ENCODE results near the gene RSRC2. TPM values are rescaled to one million over a fixed set of nuclear protein-coding genes. Genes with fewer than 3 reads are reported as not detected.

The RSRC2 gene
- total and polyA plus RNA-seq, 2 donors (not counting 1 experiment from before 2014, with no cell fraction given), result 49.0 to 56.6 TPM

DNA sequence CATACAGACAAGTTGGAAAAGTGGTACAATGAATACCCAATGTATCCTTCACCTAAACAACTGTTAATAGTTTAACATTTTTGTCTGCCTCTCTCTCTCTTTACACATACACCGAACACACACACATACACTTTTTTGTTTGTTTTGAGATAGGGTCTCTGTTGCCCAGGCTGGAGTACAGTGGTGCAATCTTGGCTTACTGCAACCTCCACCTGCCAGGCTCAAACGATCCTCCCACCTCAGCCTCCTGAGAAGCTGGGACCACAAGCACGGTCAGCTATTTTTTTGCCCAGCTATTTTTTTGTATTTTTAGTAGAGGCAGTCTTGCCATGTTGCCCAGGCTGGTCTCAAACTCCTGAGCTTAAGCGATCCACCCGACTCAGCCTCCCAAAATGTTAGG, 42.8 kb downstream of the RSRC2 start:
- Histone ChIP-seq H3K27ac (ENCODE audit: insufficient read depth, low read length) (no peak overlapping the region), H3K27me3 (ENCODE audit: control insufficient read depth, insufficient read depth, low read length) (no peaks in the 10 kb centered on the region), H3K79me2 (ENCODE audit: control insufficient read depth, insufficient read depth, low read length) (no peaks in the 10 kb centered on the region), H3K9ac (ENCODE audit: insufficient read depth, low read length) (no peak overlapping the region), H3K4me1 (ENCODE audit: control insufficient read depth, extremely low read depth, insufficient read depth, low read length) (no peaks in the 10 kb centered on the region), H2AFZ (ENCODE audit: low read length) (no peak overlapping the region), H3K9me3 (ENCODE audit: control insufficient read depth, insufficient read depth, low read depth, low read length) (no peaks in the 10 kb centered on the region), H3K36me3 (ENCODE audit: control insufficient read depth, insufficient read depth, low read length) (peaks cover 11% of the 10 kb centered on the region), H4K20me1 (ENCODE audit: control insufficient read depth, extremely low read depth, insufficient read depth, low read length) (no peaks in the 10 kb centered on the region), H3K4me3 (replicated peaks in 1 of 4; ENCODE audit: control extremely low read depth in 1 of 4, insufficient read depth in 1 of 4, low read depth in 3 of 4, low read length in 4 of 4) (no peak overlapping the region), H3K4me2 (ENCODE audit: extremely low read depth, insufficient read depth, low read length) (no peak overlapping the region)
- TF ChIP-seq, protein P1, sequence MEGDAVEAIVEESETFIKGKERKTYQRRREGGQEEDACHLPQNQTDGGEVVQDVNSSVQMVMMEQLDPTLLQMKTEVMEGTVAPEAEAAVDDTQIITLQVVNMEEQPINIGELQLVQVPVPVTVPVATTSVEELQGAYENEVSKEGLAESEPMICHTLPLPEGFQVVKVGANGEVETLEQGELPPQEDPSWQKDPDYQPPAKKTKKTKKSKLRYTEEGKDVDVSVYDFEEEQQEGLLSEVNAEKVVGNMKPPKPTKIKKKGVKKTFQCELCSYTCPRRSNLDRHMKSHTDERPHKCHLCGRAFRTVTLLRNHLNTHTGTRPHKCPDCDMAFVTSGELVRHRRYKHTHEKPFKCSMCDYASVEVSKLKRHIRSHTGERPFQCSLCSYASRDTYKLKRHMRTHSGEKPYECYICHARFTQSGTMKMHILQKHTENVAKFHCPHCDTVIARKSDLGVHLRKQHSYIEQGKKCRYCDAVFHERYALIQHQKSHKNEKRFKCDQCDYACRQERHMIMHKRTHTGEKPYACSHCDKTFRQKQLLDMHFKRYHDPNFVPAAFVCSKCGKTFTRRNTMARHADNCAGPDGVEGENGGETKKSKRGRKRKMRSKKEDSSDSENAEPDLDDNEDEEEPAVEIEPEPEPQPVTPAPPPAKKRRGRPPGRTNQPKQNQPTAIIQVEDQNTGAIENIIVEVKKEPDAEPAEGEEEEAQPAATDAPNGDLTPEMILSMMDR (conservative IDR thresholded peaks at IDR 0.05 in 1 of 2, IDR thresholded peaks at IDR 0.05 in 1 of 2; ENCODE audit: low read depth in 1 of 2, low read length in 2 of 2), result no peak
- TF ChIP-seq EZH2 (IDR thresholded peaks at IDR 0.05; ENCODE audit: low read length, missing control alignments), result no peak
- no peak for DNase-seq (ENCODE audit: low read depth in 2 of 2)

DNA sequence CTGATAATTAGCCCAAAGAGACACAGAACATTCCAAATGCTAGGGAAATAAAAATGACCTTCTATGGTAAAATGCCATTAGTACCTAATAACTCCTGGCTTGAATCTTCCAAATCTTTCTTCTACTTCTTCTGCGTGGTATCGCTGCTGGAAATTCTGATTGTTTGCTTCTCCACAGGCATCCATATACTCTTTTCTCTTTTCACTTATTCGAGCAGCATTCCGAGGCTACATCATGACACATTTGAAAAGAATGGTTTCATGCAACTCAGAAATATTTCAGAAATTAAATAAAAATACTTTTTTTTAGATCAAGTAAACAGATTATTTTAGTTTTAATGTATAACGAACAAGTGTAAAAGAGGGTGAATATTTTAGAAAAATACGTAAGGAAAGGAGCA, 44.9 kb downstream of the RSRC2 start:
- DNase-seq (ENCODE audit: low read depth in 2 of 2), result peak in 1 of 2 donors; percentile 55
- Histone ChIP-seq H3K79me2 (ENCODE audit: control insufficient read depth, insufficient read depth, low read length) (no peaks in the 10 kb centered on the region), H3K4me3 (replicated peaks in 1 of 4; ENCODE audit: control extremely low read depth in 1 of 4, insufficient read depth in 1 of 4, low read depth in 3 of 4, low read length in 4 of 4) (no peak overlapping the region), H3K4me2 (ENCODE audit: extremely low read depth, insufficient read depth, low read length) (no peak overlapping the region), H4K20me1 (ENCODE audit: control insufficient read depth, extremely low read depth, insufficient read depth, low read length) (no peaks in the 10 kb centered on the region), H3K9me3 (ENCODE audit: control insufficient read depth, insufficient read depth, low read depth, low read length) (no peaks in the 10 kb centered on the region), H3K27me3 (ENCODE audit: control insufficient read depth, insufficient read depth, low read length) (no peaks in the 10 kb centered on the region), H3K4me1 (ENCODE audit: control insufficient read depth, extremely low read depth, insufficient read depth, low read length) (no peaks in the 10 kb centered on the region), H2AFZ (ENCODE audit: low read length) (no peak overlapping the region), H3K9ac (ENCODE audit: insufficient read depth, low read length) (no peak overlapping the region), H3K36me3 (ENCODE audit: control insufficient read depth, insufficient read depth, low read length) (peaks cover 10% of the 10 kb centered on the region), H3K27ac (ENCODE audit: insufficient read depth, low read length) (no peak overlapping the region)
- TF ChIP-seq EZH2 (IDR thresholded peaks at IDR 0.05; ENCODE audit: low read length, missing control alignments), result no peak
- TF ChIP-seq, protein P1 (conservative IDR thresholded peaks at IDR 0.05 in 1 of 2, IDR thresholded peaks at IDR 0.05 in 1 of 2; ENCODE audit: low read depth in 1 of 2, low read length in 2 of 2), result no peak

DNA sequence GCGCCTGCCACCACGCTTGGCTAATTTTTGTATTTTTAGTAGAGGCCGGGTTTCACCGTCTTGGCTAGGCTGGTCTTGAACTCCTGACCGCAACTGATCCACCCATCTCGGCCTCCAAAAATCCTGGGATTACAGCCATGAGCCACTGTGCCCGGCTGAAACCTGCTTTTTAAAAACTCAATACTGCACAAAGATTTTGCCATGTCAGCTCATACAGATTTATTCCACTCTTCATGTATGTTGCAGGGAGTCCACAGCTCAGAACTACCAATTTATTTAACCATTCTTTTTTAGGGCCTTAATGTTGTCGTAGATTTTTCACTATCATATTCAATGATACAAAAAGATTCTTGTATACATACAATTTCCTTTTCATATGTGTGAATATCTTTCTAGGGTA, 46.0 kb downstream of the RSRC2 start:
- no peak overlapping the region for H3K4me3 ChIP-seq (replicated peaks in 1 of 4; ENCODE audit: control extremely low read depth in 1 of 4, insufficient read depth in 1 of 4, low read depth in 3 of 4, low read length in 4 of 4)
- H4K20me1 ChIP-seq (ENCODE audit: control insufficient read depth, extremely low read depth, insufficient read depth, low read length), result no peaks in the 10 kb centered on the region
- no peak overlapping the region for H3K27ac ChIP-seq (ENCODE audit: insufficient read depth, low read length)
- H3K4me1 ChIP-seq (ENCODE audit: control insufficient read depth, extremely low read depth, insufficient read depth, low read length), result no peaks in the 10 kb centered on the region
- no peaks in the 10 kb centered on the region for H3K9me3 ChIP-seq (ENCODE audit: control insufficient read depth, insufficient read depth, low read depth, low read length)
- TF ChIP-seq, protein P1 (conservative IDR thresholded peaks at IDR 0.05 in 1 of 2, IDR thresholded peaks at IDR 0.05 in 1 of 2; ENCODE audit: low read depth in 1 of 2, low read length in 2 of 2), result no peak
- no peak for TF ChIP-seq EZH2 (IDR thresholded peaks at IDR 0.05; ENCODE audit: low read length, missing control alignments)
- no peak overlapping the region for H2AFZ ChIP-seq (ENCODE audit: low read length)
- no peaks in the 10 kb centered on the region for H3K79me2 ChIP-seq (ENCODE audit: control insufficient read depth, insufficient read depth, low read length)
- DNase-seq (ENCODE audit: low read depth in 2 of 2), result no peak
- no peak overlapping the region for H3K4me2 ChIP-seq (ENCODE audit: extremely low read depth, insufficient read depth, low read length)
- H3K27me3 ChIP-seq (ENCODE audit: control insufficient read depth, insufficient read depth, low read length), result no peaks in the 10 kb centered on the region
- H3K36me3 ChIP-seq (ENCODE audit: control insufficient read depth, insufficient read depth, low read length), result peaks cover 10% of the 10 kb centered on the region
- no peak overlapping the region for H3K9ac ChIP-seq (ENCODE audit: insufficient read depth, low read length)

Data from fibroblast of lung (primary cell).